ENCODE measurements around the gene FRMD8.

GRCh38 chr11:65393513-65394079 is 7.2 kb downstream of the FRMD8 start:
- TF ChIP-seq, protein P1, sequence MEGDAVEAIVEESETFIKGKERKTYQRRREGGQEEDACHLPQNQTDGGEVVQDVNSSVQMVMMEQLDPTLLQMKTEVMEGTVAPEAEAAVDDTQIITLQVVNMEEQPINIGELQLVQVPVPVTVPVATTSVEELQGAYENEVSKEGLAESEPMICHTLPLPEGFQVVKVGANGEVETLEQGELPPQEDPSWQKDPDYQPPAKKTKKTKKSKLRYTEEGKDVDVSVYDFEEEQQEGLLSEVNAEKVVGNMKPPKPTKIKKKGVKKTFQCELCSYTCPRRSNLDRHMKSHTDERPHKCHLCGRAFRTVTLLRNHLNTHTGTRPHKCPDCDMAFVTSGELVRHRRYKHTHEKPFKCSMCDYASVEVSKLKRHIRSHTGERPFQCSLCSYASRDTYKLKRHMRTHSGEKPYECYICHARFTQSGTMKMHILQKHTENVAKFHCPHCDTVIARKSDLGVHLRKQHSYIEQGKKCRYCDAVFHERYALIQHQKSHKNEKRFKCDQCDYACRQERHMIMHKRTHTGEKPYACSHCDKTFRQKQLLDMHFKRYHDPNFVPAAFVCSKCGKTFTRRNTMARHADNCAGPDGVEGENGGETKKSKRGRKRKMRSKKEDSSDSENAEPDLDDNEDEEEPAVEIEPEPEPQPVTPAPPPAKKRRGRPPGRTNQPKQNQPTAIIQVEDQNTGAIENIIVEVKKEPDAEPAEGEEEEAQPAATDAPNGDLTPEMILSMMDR (IDR thresholded peaks at IDR 0.05; ENCODE audit: extremely low read depth in 1 of 2, insufficient read depth in 1 of 2, low read depth in 1 of 2, low read length in 2 of 2), result no peak
- TF ChIP-seq POLR2A (IDR thresholded peaks at IDR 0.05; ENCODE audit: low read depth, low read length), result no peak
- no peak for TF ChIP-seq MAX (IDR thresholded peaks at IDR 0.05; ENCODE audit: insufficient read depth, insufficient read length)
